Mesenteric fat pad (tissue), 1 donor: ENCODE results near the gene C5orf58. TPM values are rescaled to one million over a fixed set of nuclear protein-coding genes. Genes with fewer than 3 reads are reported as not detected.

Source experiments
- total RNA-seq: library from RNA; stranded (reverse); fragmentation: NEBNext Ultra II Directional; extraction: Animal tissue kit (Norgen Biotek cat#: 25700); gene quantifications from one replicate; pipeline ENCODE4 v1.2.1, GENCODE V29; 2021
- donor health status: DM: yes; HTN: yes; CAD: no.

Gene C5orf58
- total RNA-seq, 1 donor from 2014 or later = not detected

Other genes with a start within 250 kb of the C5orf58 start
- gene FOXI1, start 127.1 kb upstream of the C5orf58 start, total RNA-seq = not detected
- gene LCP2, start 64.8 kb downstream of the C5orf58 start, total RNA-seq = 52.4 TPM
- gene KCNMB1, start 156.4 kb downstream of the C5orf58 start, total RNA-seq = 0.93 TPM